Ishikawa (cell line): ENCODE measurements around the gene PRL.

Experiments used
- CREB1 ChIP-seq: IDR thresholded peaks from 2 replicates; pipeline ENCODE4 v1.6.1; 2012; ENCODE audit warnings: low read depth
- EP300 ChIP-seq: IDR thresholded peaks from 2 replicates; pipeline ENCODE4 v1.6.1; 2012; ENCODE audit warnings: borderline replicate concordance
- FOXM1 ChIP-seq: IDR thresholded peaks from 2 replicates; pipeline ENCODE4 v1.6.1; 2012; ENCODE audit warnings: low read depth, borderline replicate concordance
- NFIC ChIP-seq: IDR thresholded peaks from 2 replicates; pipeline ENCODE4 v1.6.1; 2012
- REST ChIP-seq: IDR thresholded peaks from 2 replicates; pipeline ENCODE4 v1.6.1; 2012; ENCODE audit warnings: low read depth, mild to moderate bottlenecking
- TCF12 ChIP-seq: IDR thresholded peaks from 2 replicates; pipeline ENCODE4 v1.6.1; 2012; ENCODE audit warnings: low read depth
- USF1 ChIP-seq: IDR thresholded peaks from 2 replicates; pipeline ENCODE4 v1.6.1; 2012

GRCh38 chr6:22334778-22335177, 37.9 kb upstream of the PRL start:
- no peak for TF ChIP-seq TCF12
- TF ChIP-seq EP300, result no peak
- no peak for TF ChIP-seq CREB1
- no peak for TF ChIP-seq USF1
- no peak for TF ChIP-seq REST
- TF ChIP-seq NFIC, result no peak
- TF ChIP-seq FOXM1, result no peak
